Measurements from ENCODE around the gene RASA3. TPM values are rescaled to one million over a fixed set of nuclear protein-coding genes. Genes with fewer than 3 reads are reported as not detected.

RASA3 gene
- total RNA-seq, 1 donor from 2014 or later = 25.4 TPM

DNA sequence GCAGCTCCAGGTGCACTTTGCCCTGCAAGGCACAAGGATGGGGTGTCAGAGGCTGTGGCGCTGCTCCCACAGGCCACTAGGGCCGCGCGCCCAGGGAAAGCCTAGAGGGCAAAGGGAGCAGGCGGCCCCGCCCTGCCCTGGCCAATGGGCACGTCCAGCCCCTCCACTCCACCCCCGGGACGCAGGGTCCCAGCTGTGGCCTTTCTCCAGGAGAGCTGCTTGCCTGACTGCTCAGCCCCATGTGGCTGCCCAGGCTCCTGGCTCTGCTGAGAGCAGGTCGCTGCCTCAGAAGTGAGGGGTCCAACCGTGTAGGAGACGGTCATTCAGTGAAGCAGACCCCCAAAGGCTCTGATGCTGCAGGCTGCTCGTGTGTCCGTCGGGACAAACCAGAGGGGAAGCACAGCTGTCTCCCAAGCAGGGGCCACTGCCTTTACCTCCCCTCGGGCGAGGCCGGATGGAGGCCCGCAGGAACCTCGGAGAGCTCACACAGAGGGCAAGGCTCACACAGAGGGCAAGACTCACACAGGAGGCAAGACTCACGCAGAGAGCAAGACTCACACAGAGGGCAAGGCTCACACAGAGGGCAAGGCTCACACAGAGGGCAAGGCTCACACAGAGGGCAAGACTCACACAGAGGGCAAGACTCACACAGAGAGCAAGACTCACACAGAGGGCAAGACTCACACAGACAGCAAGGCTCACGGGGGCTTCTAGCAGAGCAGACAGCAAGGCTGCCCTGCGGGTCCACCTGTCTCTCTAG is 102.4 kb downstream of the RASA3 start:
- DNase-seq (ENCODE audit: low read depth) = no peak
- no peak overlapping the region for H3K4me3 ChIP-seq (ENCODE audit: low read depth, low read length)
- TF ChIP-seq CTCF (IDR thresholded peaks at IDR 0.05; ENCODE audit: insufficient read depth, low read length, poor library complexity, severe bottlenecking) = no peak
- peaks cover 1% of the 10 kb centered on the region for H3K36me3 ChIP-seq (ENCODE audit: control insufficient read depth, insufficient read depth, low read length)
- H3K27me3 ChIP-seq (ENCODE audit: control insufficient read depth, insufficient read depth, low read length) = no peaks in the 10 kb centered on the region

- Histone ChIP-seq H3K36me3 (ENCODE audit: control insufficient read depth, insufficient read depth, low read length) (peaks cover 4% of the 10 kb centered on the region), H3K27me3 (ENCODE audit: control insufficient read depth, insufficient read depth, low read length) (no peaks in the 10 kb centered on the region), H3K4me3 (ENCODE audit: low read depth, low read length) (no peak overlapping the region)
- TF ChIP-seq CTCF (IDR thresholded peaks at IDR 0.05; ENCODE audit: insufficient read depth, low read length, poor library complexity, severe bottlenecking) = no peak
- no peak for DNase-seq (ENCODE audit: low read depth)
Observed at GRCh38 chr13:114027826-114028225, 104.6 kb downstream of the RASA3 start.

DNA sequence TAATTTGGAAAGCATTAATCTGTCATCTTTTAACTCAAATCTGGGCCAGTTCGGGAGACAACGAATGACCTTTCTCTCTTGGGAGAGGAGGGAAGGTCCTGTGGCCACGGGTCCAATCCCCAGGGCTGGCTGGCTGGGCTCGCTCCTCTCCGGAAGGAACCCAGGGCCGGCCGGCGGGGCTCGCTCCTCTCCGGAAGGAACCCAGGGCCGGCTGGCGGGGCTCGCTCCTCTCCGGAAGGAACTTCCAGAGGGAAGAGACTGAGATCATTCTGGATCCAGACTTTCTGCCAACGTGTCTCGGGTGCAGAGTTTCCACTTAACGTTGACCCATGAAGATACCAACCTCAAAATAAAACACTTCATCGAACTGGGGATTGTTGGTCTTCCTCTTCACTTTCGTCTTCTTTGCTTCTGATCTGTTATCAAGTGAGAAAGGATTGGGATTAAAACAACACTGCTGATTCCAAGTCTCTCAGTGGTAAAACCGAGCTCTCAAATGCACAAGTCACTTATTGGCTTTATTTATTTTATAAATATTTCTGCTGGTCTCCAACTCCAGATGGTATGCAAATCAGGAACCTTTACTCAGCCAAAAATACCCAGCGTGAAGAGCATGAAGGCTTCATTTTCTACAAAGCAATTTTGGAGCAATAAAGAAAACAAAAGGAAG is 105.2 kb downstream of the RASA3 start:
- H3K36me3 ChIP-seq (ENCODE audit: control insufficient read depth, insufficient read depth, low read length) = peaks cover 4% of the 10 kb centered on the region
- no peak for DNase-seq (ENCODE audit: low read depth)

GRCh38 chr13:114026481-114026880 is 105.9 kb downstream of the RASA3 start:
- no peaks in the 10 kb centered on the region for H3K27me3 ChIP-seq (ENCODE audit: control insufficient read depth, insufficient read depth, low read length)
- peaks cover 4% of the 10 kb centered on the region for H3K36me3 ChIP-seq (ENCODE audit: control insufficient read depth, insufficient read depth, low read length)
- TF ChIP-seq CTCF (IDR thresholded peaks at IDR 0.05; ENCODE audit: insufficient read depth, low read length, poor library complexity, severe bottlenecking) = no peak
- no peak overlapping the region for H3K4me3 ChIP-seq (ENCODE audit: low read depth, low read length)
- no peak for DNase-seq (ENCODE audit: low read depth)

More for the DNA sequence above, 105.2 kb downstream of the RASA3 start:
- no peaks in the 10 kb centered on the region for H3K27me3 ChIP-seq (ENCODE audit: control insufficient read depth, insufficient read depth, low read length)
- TF ChIP-seq CTCF (IDR thresholded peaks at IDR 0.05; ENCODE audit: insufficient read depth, low read length, poor library complexity, severe bottlenecking) = no peak
- no peak overlapping the region for H3K4me3 ChIP-seq (ENCODE audit: low read depth, low read length)

- peaks cover 4% of the 10 kb centered on the region for H3K36me3 ChIP-seq (ENCODE audit: control insufficient read depth, insufficient read depth, low read length)
- no peaks in the 10 kb centered on the region for H3K27me3 ChIP-seq (ENCODE audit: control insufficient read depth, insufficient read depth, low read length)
- no peak for DNase-seq (ENCODE audit: low read depth)
- TF ChIP-seq CTCF (IDR thresholded peaks at IDR 0.05; ENCODE audit: insufficient read depth, low read length, poor library complexity, severe bottlenecking) = no peak
- H3K4me3 ChIP-seq (ENCODE audit: low read depth, low read length) = no peak overlapping the region
Observed at GRCh38 chr13:114025714-114026431, 106.5 kb downstream of the RASA3 start.
